NCI-H146 (cell line): Measurements from ENCODE around the gene LBH.
"Not testable (repeated sequence)": the region's sequence is repeated elsewhere in the genome, so short reads cannot be mapped to it uniquely, and the experiment has no call there.

Experiments
- DNase-seq: peaks from one replicate; lab custom pipeline; 2025; lab: John Stamatoyannopoulos, UW

Gene LBH

DNA sequence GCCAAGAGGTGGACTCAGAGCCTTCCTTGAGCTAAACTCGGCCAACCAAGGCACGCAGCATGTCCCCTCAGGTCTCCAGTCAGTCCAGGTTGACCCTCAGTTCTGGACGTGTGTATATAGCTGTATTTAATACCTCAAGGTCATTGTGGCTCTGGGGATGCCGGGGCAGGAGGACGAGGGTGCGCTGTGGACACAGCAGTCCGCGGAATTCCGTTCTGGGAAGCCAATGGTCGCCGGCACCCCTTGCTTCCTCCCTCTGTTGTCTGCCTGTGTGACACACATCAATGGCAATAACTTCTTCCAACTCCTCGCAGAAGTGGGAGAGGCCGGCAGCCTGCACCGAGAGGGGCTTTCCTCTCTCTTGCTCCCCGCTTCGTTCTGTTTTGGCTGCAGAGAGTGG lies 27.7 kb downstream of the LBH start:
- no peak for DNase-seq

DNA sequence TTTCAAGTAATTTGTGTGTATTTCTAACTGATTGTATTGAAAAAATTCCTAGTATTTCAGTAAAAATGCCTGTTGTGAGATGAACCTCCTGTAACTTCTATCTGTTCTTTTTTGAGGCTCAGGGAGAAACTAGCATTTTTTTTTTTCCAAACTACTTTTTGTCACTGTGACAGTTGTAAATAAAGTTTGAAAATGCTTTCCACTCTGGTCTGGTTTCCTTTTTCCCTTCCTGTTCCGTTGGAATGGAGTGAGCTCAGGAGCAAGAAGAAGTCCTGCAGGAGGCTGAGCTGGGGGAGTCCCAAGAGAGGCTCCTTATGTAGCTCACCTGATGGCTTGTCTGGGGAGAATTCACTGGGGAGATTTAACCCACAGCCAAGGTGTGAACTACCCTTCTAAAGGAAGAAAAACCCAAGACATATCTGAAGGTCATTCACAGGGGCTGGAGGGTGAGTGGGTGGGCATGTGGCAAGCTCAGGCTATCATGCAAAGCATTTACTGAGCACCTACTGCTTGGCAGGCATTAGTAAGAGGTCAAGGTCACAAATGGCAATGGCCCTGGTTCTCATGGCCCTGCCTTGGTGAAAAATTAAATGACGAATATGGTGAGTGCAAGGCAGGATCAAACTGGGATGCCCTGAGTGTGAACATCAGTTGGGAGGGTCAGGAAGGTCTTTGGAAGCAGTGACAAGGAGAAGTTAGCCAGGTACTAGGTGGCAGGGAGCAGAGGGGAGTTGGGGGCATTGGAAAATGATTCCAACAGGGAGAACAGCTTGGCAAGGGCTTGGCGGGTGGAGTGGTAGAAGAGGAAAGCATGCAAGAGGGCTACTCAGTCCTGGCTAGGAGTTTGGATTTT lies 28.7 kb downstream of the LBH start:
- DNase-seq, result no peak

GRCh38 chr2:30260941-30261340 lies 29.6 kb downstream of the LBH start:
- DNase-seq, result no peak

GRCh38 chr2:30261695-30262211 lies 30.4 kb downstream of the LBH start:
- DNase-seq, result no peak

- DNase-seq, result no peak
Observed at GRCh38 chr2:30262716-30263309, 31.5 kb downstream of the LBH start.

- no peak for DNase-seq
Observed at GRCh38 chr2:30264274-30264673, 32.9 kb downstream of the LBH start.

DNA sequence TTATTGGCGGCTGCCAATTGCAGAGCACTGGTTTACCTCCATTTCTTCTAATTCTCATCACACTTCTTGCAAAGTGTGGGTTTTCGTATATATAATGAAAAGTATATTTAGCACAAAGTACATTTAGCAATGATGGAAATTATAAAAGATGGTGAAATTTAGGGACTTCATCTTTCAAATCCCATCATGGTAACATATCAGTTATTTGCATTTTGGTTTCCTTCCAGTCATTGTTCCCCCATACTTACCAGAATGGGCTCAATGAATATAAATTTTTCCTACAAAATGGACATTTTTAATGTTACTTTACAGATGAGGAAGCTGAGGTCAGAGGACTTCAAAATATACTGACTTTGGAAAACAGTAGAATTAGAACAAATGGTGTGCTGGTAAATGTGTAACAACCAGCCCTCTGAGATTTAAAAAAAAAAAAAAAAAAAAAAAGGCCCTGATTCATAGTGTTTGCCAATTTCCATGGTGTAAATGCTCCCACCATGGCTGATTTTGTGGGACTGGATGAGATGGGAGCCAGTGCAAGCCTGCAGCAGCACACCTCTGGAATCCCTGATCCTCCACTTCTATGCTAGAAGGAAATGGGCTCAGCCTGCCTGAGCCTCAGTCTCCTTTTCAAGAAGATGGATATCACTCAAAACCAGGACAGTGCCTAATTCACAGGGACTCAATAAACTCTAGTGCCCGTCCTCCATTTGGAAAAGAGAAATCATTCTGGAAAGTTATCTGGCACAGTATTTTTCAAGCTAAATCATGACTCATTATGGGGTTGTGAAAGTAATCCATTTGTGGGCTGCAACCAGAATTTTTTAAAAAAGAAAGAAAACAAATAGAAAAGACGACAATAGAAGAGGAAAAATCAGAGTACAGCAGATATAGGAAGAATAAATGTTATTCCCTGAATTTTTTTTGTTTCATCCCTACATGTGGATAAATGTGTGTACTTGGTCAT lies 34.0 kb downstream of the LBH start:
- no peak for DNase-seq

DNA sequence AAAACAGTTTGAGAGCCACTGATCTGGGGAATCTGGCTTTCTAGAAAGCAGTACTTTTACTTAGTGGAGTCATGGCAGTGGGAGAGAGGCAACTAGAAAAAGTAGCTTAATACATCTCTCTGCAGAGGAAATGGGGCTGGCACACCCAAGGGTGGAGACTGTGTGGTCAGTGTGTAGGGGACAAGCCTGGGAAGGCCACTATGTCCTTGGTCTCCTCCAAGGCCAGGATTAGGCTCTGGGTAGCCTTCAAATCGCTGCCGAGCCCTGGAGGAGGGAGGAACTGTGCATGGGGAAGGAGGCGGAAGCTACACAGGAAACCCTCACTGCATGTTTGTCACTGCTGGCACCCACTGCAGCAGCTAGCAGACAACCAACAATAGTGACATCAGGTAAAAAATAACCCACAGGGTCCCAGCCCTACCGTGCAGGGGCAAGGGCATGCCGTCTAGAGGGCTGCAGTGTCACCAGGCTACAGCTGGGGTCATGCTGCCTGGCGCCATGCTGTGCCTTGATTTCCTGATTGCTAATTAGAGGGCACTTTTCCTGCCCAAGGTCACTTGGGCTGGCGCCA lies 34.8 kb downstream of the LBH start:
- DNase-seq, result no peak

GRCh38 chr2:30266705-30267104 lies 35.4 kb downstream of the LBH start:
- no peak for DNase-seq

- no peak for DNase-seq
Observed at GRCh38 chr2:30267161-30267975, 36.0 kb downstream of the LBH start.

GRCh38 chr2:30268296-30268871 lies 37.0 kb downstream of the LBH start:
- no peak for DNase-seq

DNA sequence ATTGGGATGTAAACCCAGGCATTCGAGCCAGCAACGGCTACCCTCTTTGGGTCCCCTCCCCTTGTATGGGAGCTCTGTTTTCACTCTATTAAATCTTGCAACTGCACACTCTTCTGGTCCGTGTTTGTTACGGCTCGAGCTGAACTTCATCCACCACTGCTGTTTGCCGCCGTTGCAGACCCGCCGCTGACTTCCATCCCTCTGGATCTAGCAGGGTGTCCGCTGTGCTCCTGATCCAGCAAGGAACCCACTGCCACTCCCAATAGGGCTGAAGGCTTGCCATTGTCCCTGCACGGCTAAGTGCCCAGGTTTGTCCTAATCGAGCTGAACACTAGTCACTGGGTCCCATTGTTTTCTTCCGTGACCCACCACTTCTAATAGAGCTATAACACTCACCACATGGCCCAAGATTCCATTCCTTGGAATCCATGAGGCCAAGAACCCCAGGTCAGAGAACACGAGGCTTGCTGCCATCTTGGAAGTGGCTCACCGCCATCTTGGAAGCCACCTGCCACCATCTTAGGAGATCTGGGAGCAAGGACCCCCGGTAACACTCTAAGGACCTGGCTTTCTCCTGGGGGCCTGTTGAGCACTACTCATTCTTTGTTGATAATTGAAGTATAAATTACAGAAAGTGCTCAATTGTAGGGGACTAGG lies 37.9 kb downstream of the LBH start:
- not testable (repeated sequence) for DNase-seq

- DNase-seq, result no peak
Observed at GRCh38 chr2:30269771-30270145, 38.4 kb downstream of the LBH start.

DNA sequence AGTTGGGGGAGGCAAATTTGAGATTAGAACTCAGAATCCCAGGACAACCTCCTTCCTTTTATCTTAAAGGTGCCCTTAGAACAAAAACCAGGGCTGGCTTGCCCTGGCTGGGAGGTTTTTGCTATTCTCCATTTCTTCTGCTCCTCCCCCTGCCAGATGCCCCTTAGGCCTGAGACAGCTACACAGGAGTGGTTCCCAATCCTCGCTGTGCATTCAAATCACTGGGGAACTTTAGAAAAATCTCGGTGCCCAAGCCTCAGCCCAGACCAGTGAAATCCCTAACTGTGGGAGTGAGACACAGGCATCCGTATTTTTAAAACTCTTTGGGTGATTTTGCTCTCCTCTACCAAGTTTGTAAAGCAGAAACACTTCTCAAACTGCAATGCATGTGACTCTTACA lies 38.8 kb downstream of the LBH start:
- DNase-seq, result no peak

- no peak for DNase-seq
Observed at GRCh38 chr2:30271301-30271700, 40.0 kb downstream of the LBH start.

- DNase-seq, result no peak
Observed at GRCh38 chr2:30272286-30272685, 41.0 kb downstream of the LBH start.

DNA sequence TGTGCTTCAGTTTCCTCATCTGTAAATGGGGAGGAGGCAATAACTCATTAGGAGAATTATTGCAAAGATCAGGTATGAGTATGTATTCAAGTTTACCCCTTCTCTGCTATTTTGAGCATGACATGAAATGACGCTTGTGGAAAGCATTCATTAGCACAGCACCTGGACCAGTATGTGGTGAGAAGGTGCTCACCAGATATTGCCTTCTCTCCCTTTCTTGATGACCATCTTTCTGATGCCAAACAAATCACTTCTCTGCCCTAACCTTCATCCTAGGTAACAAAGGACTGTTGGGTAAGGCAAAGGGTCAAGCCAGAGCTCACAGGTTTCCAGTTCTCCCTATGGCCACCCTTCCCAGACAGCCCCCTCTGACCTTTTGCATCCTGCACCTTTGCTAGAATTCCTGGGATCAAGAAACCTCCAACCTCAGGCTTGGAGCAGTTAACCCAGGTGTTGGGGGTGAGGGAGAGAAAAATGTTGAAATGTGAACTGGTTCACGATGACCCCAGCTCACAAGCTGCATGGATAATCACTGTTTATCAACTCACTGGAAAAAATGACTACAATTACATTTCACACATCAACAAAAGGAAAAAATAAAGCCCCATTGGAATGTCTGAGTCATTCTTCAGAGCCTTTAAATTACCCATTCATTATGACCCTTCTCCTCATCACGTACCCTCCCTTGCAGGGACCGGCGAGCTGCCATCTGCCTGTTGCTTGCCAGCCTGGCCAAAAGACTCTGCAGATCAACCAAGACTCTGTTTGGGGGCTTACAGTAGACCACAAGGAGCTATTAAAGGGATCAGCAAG lies 41.6 kb downstream of the LBH start:
- DNase-seq, result peak; percentile 21

- no peak for DNase-seq
Observed at GRCh38 chr2:30273574-30273929, 42.2 kb downstream of the LBH start.

- no peak for DNase-seq
Observed at GRCh38 chr2:30275256-30275655, 43.9 kb downstream of the LBH start.
